Mammary epithelial cell (primary cell): Measurements from ENCODE around the gene SLC12A3.

Source experiments
- CTCF ChIP-seq, 2 donors: IDR thresholded peaks in 1 of 2; conservative IDR thresholded peaks in 1 of 2; 2 replicates each; pipeline ENCODE4 v1.5.1; 2011 to 2012; ENCODE audit warnings: inconsistent platforms in 2 of 2, low read length in 2 of 2, mild to moderate bottlenecking in 2 of 2, control low read depth in 1 of 2, low read depth in 1 of 2; ENCODE audit not compliant: insufficient read depth in 1 of 2; ENCODE audit errors: extremely low read depth in 1 of 2
- EZH2 ChIP-seq: IDR thresholded peaks from 2 replicates; pipeline ENCODE4 v1.6.1; 2012; ENCODE audit warnings: low read length, inconsistent platforms, borderline replicate concordance

GRCh38 chr16:56842133-56842532 lies 22.9 kb upstream of the SLC12A3 start:
- TF ChIP-seq CTCF (conservative IDR thresholded peaks at IDR 0.05 in 1 of 2, IDR thresholded peaks at IDR 0.05 in 1 of 2; ENCODE audit: extremely low read depth in 1 of 2, insufficient read depth in 1 of 2, low read depth in 1 of 2, low read length in 2 of 2) (no peak), EZH2 (no peak)
